ENCODE results near the gene NRIP1.

DNA sequence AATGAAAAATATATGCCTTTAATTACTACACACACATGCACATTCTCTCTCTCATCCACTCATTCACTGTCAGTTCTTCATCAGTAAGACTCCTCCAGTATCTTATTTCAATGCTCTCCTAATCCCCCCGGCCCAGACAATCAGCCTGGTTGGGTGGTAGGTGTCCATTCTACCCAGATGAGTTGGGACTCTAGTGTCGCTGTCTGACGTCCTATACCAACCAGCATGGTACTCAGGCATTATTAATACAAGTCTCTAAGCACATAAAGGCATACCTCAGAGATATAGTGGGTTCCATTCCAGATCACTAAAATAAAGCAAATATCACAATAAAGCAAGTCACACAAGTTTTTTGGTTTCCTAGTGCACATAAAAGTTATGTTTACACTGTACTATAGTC lies 19.8 kb downstream of the NRIP1 start:
- TF ChIP-seq, protein P1, sequence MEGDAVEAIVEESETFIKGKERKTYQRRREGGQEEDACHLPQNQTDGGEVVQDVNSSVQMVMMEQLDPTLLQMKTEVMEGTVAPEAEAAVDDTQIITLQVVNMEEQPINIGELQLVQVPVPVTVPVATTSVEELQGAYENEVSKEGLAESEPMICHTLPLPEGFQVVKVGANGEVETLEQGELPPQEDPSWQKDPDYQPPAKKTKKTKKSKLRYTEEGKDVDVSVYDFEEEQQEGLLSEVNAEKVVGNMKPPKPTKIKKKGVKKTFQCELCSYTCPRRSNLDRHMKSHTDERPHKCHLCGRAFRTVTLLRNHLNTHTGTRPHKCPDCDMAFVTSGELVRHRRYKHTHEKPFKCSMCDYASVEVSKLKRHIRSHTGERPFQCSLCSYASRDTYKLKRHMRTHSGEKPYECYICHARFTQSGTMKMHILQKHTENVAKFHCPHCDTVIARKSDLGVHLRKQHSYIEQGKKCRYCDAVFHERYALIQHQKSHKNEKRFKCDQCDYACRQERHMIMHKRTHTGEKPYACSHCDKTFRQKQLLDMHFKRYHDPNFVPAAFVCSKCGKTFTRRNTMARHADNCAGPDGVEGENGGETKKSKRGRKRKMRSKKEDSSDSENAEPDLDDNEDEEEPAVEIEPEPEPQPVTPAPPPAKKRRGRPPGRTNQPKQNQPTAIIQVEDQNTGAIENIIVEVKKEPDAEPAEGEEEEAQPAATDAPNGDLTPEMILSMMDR (IDR thresholded peaks at IDR 0.05) = no peak
- no peak for TF ChIP-seq POLR2A (IDR thresholded peaks at IDR 0.05)
